Lower leg skin (tissue), 3 donors: ENCODE measurements around the gene AKAP10.

Experiments used
- POLR2A ChIP-seq, 2 donors: fragments of 450-650 bp; IDR thresholded peaks; one replicate each; pipeline ENCODE4 v1.6.1; 2016 to 2017; ENCODE audit warnings: antibody characterized with exemption in 2 of 2, mild to moderate bottlenecking in 1 of 2, moderate library complexity in 1 of 2
- TF ChIP-seq, protein P1 (sequence below), 3 donors: fragments of 450-650 bp; IDR thresholded peaks; one replicate each; pipeline ENCODE4 v1.5.1; 2016; ENCODE audit warnings: antibody characterized with exemption in 3 of 3, mild to moderate bottlenecking in 3 of 3, moderate library complexity in 2 of 3

DNA sequence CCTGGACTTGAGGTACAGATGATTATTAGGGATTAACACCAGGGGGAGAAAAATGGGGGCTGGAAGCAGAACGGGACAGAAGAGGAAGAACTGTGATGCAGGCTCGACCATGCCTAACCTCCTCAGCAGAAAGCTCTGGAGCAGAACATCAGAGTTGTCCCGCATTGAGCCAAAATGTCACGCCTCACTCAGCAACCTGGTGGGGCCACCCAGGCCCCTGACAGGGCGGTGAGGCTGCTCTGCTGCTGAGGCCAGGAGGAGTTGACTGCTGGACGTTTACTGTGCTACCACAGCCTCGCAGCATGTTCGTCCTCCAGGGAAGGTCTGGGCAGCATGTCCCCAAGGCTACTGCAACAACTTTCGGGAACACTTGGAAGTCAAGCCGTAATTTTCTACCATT is 103.4 kb downstream of the AKAP10 start:
- TF ChIP-seq, protein P1, sequence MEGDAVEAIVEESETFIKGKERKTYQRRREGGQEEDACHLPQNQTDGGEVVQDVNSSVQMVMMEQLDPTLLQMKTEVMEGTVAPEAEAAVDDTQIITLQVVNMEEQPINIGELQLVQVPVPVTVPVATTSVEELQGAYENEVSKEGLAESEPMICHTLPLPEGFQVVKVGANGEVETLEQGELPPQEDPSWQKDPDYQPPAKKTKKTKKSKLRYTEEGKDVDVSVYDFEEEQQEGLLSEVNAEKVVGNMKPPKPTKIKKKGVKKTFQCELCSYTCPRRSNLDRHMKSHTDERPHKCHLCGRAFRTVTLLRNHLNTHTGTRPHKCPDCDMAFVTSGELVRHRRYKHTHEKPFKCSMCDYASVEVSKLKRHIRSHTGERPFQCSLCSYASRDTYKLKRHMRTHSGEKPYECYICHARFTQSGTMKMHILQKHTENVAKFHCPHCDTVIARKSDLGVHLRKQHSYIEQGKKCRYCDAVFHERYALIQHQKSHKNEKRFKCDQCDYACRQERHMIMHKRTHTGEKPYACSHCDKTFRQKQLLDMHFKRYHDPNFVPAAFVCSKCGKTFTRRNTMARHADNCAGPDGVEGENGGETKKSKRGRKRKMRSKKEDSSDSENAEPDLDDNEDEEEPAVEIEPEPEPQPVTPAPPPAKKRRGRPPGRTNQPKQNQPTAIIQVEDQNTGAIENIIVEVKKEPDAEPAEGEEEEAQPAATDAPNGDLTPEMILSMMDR (IDR thresholded peaks at IDR 0.05) = no peak
- no peak for TF ChIP-seq POLR2A (IDR thresholded peaks at IDR 0.05)
